Calu3 (cell line): Measurements from ENCODE around the gene LRP2. TPM values are rescaled to one million over a fixed set of nuclear protein-coding genes. Genes with fewer than 3 reads are reported as not detected.

Source experiments
- BruUV-seq: library from RNA; stranded (reverse); fragments of 400-500 nt; replicated peaks from 2 replicates; lab custom pipeline; 2021; lab: Mats Ljungman, UMichigan
- CTCF ChIA-PET: fragments of 300-600 bp; sonication (Branson Sonifier 250); formaldehyde crosslinking; loops from one replicate; lab custom pipeline; 2022; ENCODE audit warnings: antibody characterized with exemption; lab: Charles Lee
- DNase-seq: peaks from one replicate; pipeline ENCODE4 v3.0.0; 2022
- H3K27ac Mint-ChIP-seq: one replicate; pipeline ENCODE4 v1.8.0; 2022; ENCODE audit warnings: mixed read lengths; ENCODE audit not compliant: unreplicated experiment
- H3K27me3 Mint-ChIP-seq: one replicate; pipeline ENCODE4 v1.8.0; 2022; ENCODE audit warnings: mixed read lengths; ENCODE audit not compliant: unreplicated experiment
- H3K36me3 Mint-ChIP-seq: one replicate; pipeline ENCODE4 v1.8.0; 2022; ENCODE audit warnings: mild to moderate bottlenecking, moderate library complexity, mixed read lengths; ENCODE audit not compliant: insufficient read depth, unreplicated experiment
- H3K4me1 Mint-ChIP-seq: one replicate; pipeline ENCODE4 v1.8.0; 2022; ENCODE audit warnings: mild to moderate bottlenecking, low read depth, mixed read lengths; ENCODE audit not compliant: unreplicated experiment
- H3K4me3 Mint-ChIP-seq: one replicate; pipeline ENCODE4 v1.8.0; 2022; ENCODE audit warnings: mild to moderate bottlenecking, low read depth, moderate library complexity, mixed read lengths; ENCODE audit not compliant: unreplicated experiment
- H3K9me3 Mint-ChIP-seq: one replicate; pipeline ENCODE4 v1.8.0; 2022; ENCODE audit warnings: low read depth, mixed read lengths; ENCODE audit not compliant: unreplicated experiment
- CTCF ChIP-seq: fragments of 200-600 bp; IDR thresholded peaks from one replicate; pipeline ENCODE4 v1.8.0; 2022; ENCODE audit warnings: antibody characterized with exemption; ENCODE audit not compliant: unreplicated experiment
- intact Hi-C: fragments of 100-400 bp; cut with micrococcal nuclease; formaldehyde crosslinking; loops from one replicate; pipeline ENCODE4 v1.10.0; 2022; ENCODE audit not compliant: unreplicated experiment
- total RNA-seq: library from RNA; stranded (reverse); gene quantifications from 2 replicates; pipeline ENCODE4 v1.2.3, GENCODE V29; 2022

LRP2 gene
- total RNA-seq, 1 experiment from 2014 or later: 0.66 TPM

- BruUV-seq: no TSS peak
- H3K27me3 Mint-ChIP-seq: peaks cover 64% of the 10 kb centered on the region
- intact Hi-C loops: no loop called here
- H3K4me3 Mint-ChIP-seq: no peak overlapping the region
- no peaks in the 10 kb centered on the region for H3K36me3 Mint-ChIP-seq
- TF ChIP-seq CTCF: no peak
- H3K9me3 Mint-ChIP-seq: no peaks in the 10 kb centered on the region
- no peak for DNase-seq
- no peaks in the 10 kb centered on the region for H3K4me1 Mint-ChIP-seq
- H3K27ac Mint-ChIP-seq: no peak overlapping the region
- CTCF ChIA-PET: no interaction called here
Observed at GRCh38 chr2:169298007-169298406, 64.3 kb downstream of the LRP2 start.

DNA sequence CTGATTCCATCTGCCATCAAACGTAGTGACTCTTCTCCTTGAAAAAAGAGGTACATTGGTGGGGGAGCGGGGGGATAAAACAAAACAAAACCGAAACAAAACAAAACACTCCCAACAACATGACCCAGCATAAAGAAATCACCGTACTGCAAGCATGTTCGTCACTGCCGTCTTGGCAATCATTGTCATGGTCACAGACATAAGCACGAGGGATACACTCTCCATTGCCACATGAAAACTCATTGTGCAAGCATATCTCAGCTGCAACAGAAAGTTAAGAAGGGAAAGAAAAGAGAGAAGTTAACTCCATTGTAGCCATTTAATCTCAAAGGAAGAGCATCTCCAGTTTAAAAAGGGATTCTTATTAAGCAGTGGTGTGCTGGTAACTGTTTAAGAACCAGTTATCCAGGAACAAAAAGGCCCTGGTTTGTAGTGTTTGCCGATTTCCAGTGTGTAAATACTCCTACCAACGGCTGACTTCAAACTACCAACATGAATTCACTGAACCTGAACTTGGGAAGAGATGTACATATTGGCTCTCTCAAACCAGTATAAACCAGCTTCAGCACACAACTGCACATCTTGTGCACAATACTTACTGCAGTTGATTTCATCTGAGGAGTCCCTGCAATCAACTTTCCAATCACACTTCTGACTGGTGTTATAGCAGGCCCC, 68.2 kb downstream of the LRP2 start:
- H3K27me3 Mint-ChIP-seq: peaks cover 30% of the 10 kb centered on the region
- H3K27ac Mint-ChIP-seq: no peak overlapping the region
- no peaks in the 10 kb centered on the region for H3K4me1 Mint-ChIP-seq

DNA sequence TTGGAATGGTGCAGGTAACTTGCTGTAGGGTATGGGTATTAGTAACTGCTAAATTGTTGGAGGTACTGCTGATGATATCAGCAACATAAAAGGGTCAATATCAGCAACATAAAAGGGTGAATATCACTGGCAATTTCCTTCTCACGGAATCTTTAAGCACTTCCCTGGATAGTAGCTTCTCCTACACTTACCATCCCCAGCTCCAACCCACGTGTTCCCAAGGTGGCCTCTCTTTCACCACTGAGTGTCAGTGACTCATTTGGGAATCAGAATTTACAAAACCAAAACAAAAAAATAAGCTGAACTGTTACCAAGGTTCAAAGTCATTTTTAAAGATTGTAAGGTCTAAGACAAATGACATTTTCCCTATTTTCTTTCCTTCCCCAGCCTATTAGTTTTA, 70.8 kb downstream of the LRP2 start:
- H3K4me1 Mint-ChIP-seq: no peaks in the 10 kb centered on the region
- CTCF ChIA-PET: no interaction called here
- H3K27ac Mint-ChIP-seq: no peak overlapping the region
- no peaks in the 10 kb centered on the region for H3K36me3 Mint-ChIP-seq
- no peak for DNase-seq
- TF ChIP-seq CTCF: no peak
- H3K9me3 Mint-ChIP-seq: no peaks in the 10 kb centered on the region
- no peak overlapping the region for H3K4me3 Mint-ChIP-seq
- peaks cover 3% of the 10 kb centered on the region for H3K27me3 Mint-ChIP-seq
- intact Hi-C loops: no loop called here
- BruUV-seq: no TSS peak

More for the DNA sequence above, 68.2 kb downstream of the LRP2 start:
- DNase-seq: no peak
- CTCF ChIA-PET: no interaction called here
- H3K9me3 Mint-ChIP-seq: no peaks in the 10 kb centered on the region
- H3K36me3 Mint-ChIP-seq: no peaks in the 10 kb centered on the region
- intact Hi-C loops: no loop called here
- BruUV-seq: no TSS peak
- TF ChIP-seq CTCF: no peak
- H3K4me3 Mint-ChIP-seq: no peak overlapping the region

DNA sequence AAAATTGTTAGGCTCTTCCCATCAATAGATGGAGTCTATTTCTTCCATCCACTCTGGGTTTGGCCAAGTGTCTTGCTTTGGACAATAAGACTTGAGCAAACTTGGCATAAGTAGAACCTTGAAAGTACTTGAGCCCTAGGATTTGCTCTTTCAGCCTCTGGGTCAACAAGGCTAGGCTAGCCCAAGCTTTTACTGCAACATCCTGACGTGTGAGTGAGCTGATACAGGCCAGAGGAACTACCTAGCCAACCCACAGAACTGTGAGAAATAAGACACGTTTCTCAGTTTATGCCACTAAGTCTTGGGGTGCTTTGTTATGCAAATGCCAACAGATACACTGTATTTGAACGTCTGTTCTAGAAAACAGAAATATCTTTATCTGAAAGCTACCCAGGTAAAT, 71.9 kb downstream of the LRP2 start:
- Mint-ChIP-seq H3K4me3 (no peak overlapping the region), H3K9me3 (no peaks in the 10 kb centered on the region), H3K4me1 (no peaks in the 10 kb centered on the region), H3K27me3 (no peaks in the 10 kb centered on the region), H3K27ac (no peak overlapping the region), H3K36me3 (no peaks in the 10 kb centered on the region)
- CTCF ChIA-PET: interaction anchor here (0.5 kb wide), 1 partner anchor 295 kb away, joined by 5 read pairs; no protein-coding TSS in a partner anchor
- DNase-seq: no peak
- no TSS peak for BruUV-seq
- TF ChIP-seq CTCF: no peak
- intact Hi-C loops: no loop called here
